Sigmoid colon (tissue), 3 donors: ENCODE measurements around the gene BCL2L13.

Experiments used
- POLR2A ChIP-seq, 2 donors: fragments of 450-650 bp; IDR thresholded peaks; one replicate each; pipeline ENCODE4 v1.6.1; 2016; ENCODE audit warnings: antibody characterized with exemption in 2 of 2, mild to moderate bottlenecking in 2 of 2, moderate library complexity in 2 of 2
- TF ChIP-seq, protein P1 (sequence below), 4 experiments: fragments of 450-650 bp in 3 of 4; fragments of 200-600 bp in 1 of 4; IDR thresholded peaks; one replicate each; pipeline ENCODE4 v1.5.1; 2016 to 2019; ENCODE audit warnings: antibody characterized with exemption in 4 of 4, mild to moderate bottlenecking in 3 of 4, moderate library complexity in 2 of 4

GRCh38 chr22:17674152-17674551, 35.6 kb downstream of the BCL2L13 start:
- TF ChIP-seq, protein P1, sequence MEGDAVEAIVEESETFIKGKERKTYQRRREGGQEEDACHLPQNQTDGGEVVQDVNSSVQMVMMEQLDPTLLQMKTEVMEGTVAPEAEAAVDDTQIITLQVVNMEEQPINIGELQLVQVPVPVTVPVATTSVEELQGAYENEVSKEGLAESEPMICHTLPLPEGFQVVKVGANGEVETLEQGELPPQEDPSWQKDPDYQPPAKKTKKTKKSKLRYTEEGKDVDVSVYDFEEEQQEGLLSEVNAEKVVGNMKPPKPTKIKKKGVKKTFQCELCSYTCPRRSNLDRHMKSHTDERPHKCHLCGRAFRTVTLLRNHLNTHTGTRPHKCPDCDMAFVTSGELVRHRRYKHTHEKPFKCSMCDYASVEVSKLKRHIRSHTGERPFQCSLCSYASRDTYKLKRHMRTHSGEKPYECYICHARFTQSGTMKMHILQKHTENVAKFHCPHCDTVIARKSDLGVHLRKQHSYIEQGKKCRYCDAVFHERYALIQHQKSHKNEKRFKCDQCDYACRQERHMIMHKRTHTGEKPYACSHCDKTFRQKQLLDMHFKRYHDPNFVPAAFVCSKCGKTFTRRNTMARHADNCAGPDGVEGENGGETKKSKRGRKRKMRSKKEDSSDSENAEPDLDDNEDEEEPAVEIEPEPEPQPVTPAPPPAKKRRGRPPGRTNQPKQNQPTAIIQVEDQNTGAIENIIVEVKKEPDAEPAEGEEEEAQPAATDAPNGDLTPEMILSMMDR (IDR thresholded peaks at IDR 0.05): no peak
- TF ChIP-seq POLR2A (IDR thresholded peaks at IDR 0.05): no peak
